Caco-2 (cell line): ENCODE measurements around the gene SDK2. TPM values are rescaled to one million over a fixed set of nuclear protein-coding genes. Genes with fewer than 3 reads are reported as not detected.
"Not testable (repeated sequence)": the region's sequence is repeated elsewhere in the genome, so short reads cannot be mapped to it uniquely, and the experiment has no call there.

Experiments
- BruUV-seq: library from RNA; stranded (reverse); fragments of 400-500 nt; replicated peaks from 2 replicates; lab custom pipeline; 2021; lab: Mats Ljungman, UMichigan
- CTCF ChIA-PET: fragments of 300-600 bp; sonication (Branson Sonifier 250); formaldehyde crosslinking; loops from one replicate; lab custom pipeline; 2022; ENCODE audit warnings: antibody characterized with exemption; lab: Charles Lee
- POLR2A ChIA-PET: fragments of 300-600 bp; sonication (Branson Sonifier 250); formaldehyde crosslinking; loops from one replicate; lab custom pipeline; 2022; ENCODE audit warnings: antibody characterized with exemption; lab: Charles Lee
- DNase-seq, 2 experiments: peaks; one replicate each; pipeline versions ENCODE4 v3.0.0 to v3.0.0-alpha.2; 2020 to 2022
- H3K27me3 ChIP-seq: replicated peaks from 2 replicates; pipeline ENCODE4 v1.6.0; 2011; ENCODE audit warnings: low read length; ENCODE audit not compliant: control insufficient read depth, insufficient read depth
- H3K36me3 ChIP-seq: 2 replicates; pipeline ENCODE4 v1.5.1; 2011; ENCODE audit warnings: low read length; ENCODE audit not compliant: control insufficient read depth, insufficient read depth
- H3K4me1 ChIP-seq: fragments of 250-450 bp; sonication (Bioruptor Pico); 2 replicates; pipeline ENCODE4 v1.5.1; 2020; ENCODE audit warnings: mild to moderate bottlenecking
- H3K4me3 ChIP-seq: 2 replicates; pipeline ENCODE4 v1.5.1; 2011; ENCODE audit warnings: low read depth, mild to moderate bottlenecking, control low read depth, low read length
- H3K9me3 ChIP-seq: fragments of 250-450 bp; sonication (Bioruptor Pico); 2 replicates; pipeline ENCODE4 v1.5.1; 2020; ENCODE audit warnings: mild to moderate bottlenecking, moderate library complexity
- H3K27ac Mint-ChIP-seq: one replicate; pipeline ENCODE4 v1.8.0; 2022; ENCODE audit warnings: mixed read lengths; ENCODE audit not compliant: unreplicated experiment
- H3K27me3 Mint-ChIP-seq: one replicate; pipeline ENCODE4 v1.8.0; 2022; ENCODE audit warnings: mixed read lengths; ENCODE audit not compliant: insufficient read depth, unreplicated experiment
- H3K36me3 Mint-ChIP-seq: one replicate; pipeline ENCODE4 v1.8.0; 2022; ENCODE audit warnings: mild to moderate bottlenecking, mixed read lengths; ENCODE audit not compliant: insufficient read depth, unreplicated experiment
- H3K4me1 Mint-ChIP-seq: one replicate; pipeline ENCODE4 v1.8.0; 2022; ENCODE audit warnings: low read depth, mixed read lengths; ENCODE audit not compliant: unreplicated experiment
- H3K4me3 Mint-ChIP-seq: one replicate; pipeline ENCODE4 v1.8.0; 2022; ENCODE audit warnings: mild to moderate bottlenecking, moderate library complexity, mixed read lengths; ENCODE audit not compliant: unreplicated experiment
- H3K9me3 Mint-ChIP-seq: one replicate; pipeline ENCODE4 v1.8.0; 2022; ENCODE audit warnings: mixed read lengths; ENCODE audit not compliant: unreplicated experiment
- intact Hi-C: fragments of 100-400 bp; cut with micrococcal nuclease; formaldehyde crosslinking; loops from one replicate; pipeline ENCODE4 v1.10.0; 2022; ENCODE audit not compliant: unreplicated experiment
- total RNA-seq: library from RNA; stranded (reverse); gene quantifications from 2 replicates; pipeline ENCODE4 v1.2.3, GENCODE V29; 2022
- TF ChIP-seq, protein P1 (sequence below), 2 experiments: fragments of 200-600 bp in 1 of 2; IDR thresholded peaks; 1 replicate in 1 of 2; 2 replicates in 1 of 2; pipeline versions ENCODE4 v1.5.1 to v1.8.0; 2011 to 2022; ENCODE audit warnings: antibody characterized with exemption in 1 of 2, control low read depth in 1 of 2, inconsistent platforms in 1 of 2, low read depth in 1 of 2, low read length in 1 of 2, mild to moderate bottlenecking in 1 of 2, moderate library complexity in 1 of 2; ENCODE audit not compliant: insufficient read depth in 1 of 2, severe bottlenecking in 1 of 2, unreplicated experiment in 1 of 2

The SDK2 gene
- total RNA-seq, 1 experiment from 2014 or later: 0.09 TPM

DNA sequence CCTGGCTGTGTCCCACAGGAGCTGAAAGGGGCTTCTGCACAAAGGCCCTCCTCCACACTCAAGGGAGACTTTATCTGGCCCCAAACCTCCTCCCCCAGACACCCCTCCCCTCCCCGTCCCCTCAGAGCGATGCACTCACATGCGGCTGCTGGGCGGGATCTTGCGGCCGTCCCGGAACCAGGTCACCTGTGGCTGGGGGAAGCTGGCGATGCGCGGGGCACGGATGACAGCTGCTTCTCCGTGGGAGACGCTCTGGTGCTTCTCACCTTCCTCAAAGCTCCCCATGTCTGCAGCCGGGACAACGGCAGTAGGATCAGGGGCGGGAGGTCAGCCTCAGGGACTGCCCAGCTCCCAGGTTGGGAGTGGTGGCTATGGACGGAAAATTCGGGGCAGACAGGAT, 188.5 kb downstream of the SDK2 start:
- no peak overlapping the region for H3K4me3 ChIP-seq
- H3K36me3 ChIP-seq: no peaks in the 10 kb centered on the region
- H3K9me3 ChIP-seq: no peaks in the 10 kb centered on the region; the same call in 1 of the 2 replicates
- H3K36me3 Mint-ChIP-seq: no peaks in the 10 kb centered on the region
- H3K9me3 Mint-ChIP-seq: peaks cover 12% of the 10 kb centered on the region
- ChIA-PET CTCF (no interaction called here), POLR2A (no interaction called here)
- TF ChIP-seq, protein P1, sequence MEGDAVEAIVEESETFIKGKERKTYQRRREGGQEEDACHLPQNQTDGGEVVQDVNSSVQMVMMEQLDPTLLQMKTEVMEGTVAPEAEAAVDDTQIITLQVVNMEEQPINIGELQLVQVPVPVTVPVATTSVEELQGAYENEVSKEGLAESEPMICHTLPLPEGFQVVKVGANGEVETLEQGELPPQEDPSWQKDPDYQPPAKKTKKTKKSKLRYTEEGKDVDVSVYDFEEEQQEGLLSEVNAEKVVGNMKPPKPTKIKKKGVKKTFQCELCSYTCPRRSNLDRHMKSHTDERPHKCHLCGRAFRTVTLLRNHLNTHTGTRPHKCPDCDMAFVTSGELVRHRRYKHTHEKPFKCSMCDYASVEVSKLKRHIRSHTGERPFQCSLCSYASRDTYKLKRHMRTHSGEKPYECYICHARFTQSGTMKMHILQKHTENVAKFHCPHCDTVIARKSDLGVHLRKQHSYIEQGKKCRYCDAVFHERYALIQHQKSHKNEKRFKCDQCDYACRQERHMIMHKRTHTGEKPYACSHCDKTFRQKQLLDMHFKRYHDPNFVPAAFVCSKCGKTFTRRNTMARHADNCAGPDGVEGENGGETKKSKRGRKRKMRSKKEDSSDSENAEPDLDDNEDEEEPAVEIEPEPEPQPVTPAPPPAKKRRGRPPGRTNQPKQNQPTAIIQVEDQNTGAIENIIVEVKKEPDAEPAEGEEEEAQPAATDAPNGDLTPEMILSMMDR (IDR thresholded peaks at IDR 0.05; ENCODE audit: insufficient read depth in 1 of 2, low read depth in 1 of 2, low read length in 1 of 2, severe bottlenecking in 1 of 2, unreplicated experiment in 1 of 2): no peak
- no peaks in the 10 kb centered on the region for H3K27me3 ChIP-seq
- no TSS peak for BruUV-seq
- no peak overlapping the region for H3K27ac Mint-ChIP-seq
- H3K27me3 Mint-ChIP-seq: peaks cover 15% of the 10 kb centered on the region
- DNase-seq: no peak
- intact Hi-C loops: no loop called here
- H3K4me3 Mint-ChIP-seq: no peak overlapping the region
- no peaks in the 10 kb centered on the region for H3K4me1 ChIP-seq
- H3K4me1 Mint-ChIP-seq: no peaks in the 10 kb centered on the region

GRCh38 chr17:73455050-73455687, 189.1 kb downstream of the SDK2 start:
- BruUV-seq: no TSS peak
- Mint-ChIP-seq H3K27ac (no peak overlapping the region), H3K36me3 (no peaks in the 10 kb centered on the region), H3K9me3 (peaks cover 12% of the 10 kb centered on the region), H3K4me1 (no peaks in the 10 kb centered on the region), H3K4me3 (no peak overlapping the region), H3K27me3 (peaks cover 20% of the 10 kb centered on the region)
- no peak for DNase-seq
- H3K4me3 ChIP-seq: no peak overlapping the region
- no peaks in the 10 kb centered on the region; the same call in 1 of the 2 replicates for H3K27me3 ChIP-seq
- intact Hi-C loops: no loop called here
- no peaks in the 10 kb centered on the region; the same call in 1 of the 2 replicates for H3K9me3 ChIP-seq
- H3K4me1 ChIP-seq: no peaks in the 10 kb centered on the region
- no peaks in the 10 kb centered on the region for H3K36me3 ChIP-seq
- TF ChIP-seq, protein P1 (IDR thresholded peaks at IDR 0.05; ENCODE audit: insufficient read depth in 1 of 2, low read depth in 1 of 2, low read length in 1 of 2, severe bottlenecking in 1 of 2, unreplicated experiment in 1 of 2): no peak
- CTCF ChIA-PET: no interaction called here
- POLR2A ChIA-PET: no interaction called here

DNA sequence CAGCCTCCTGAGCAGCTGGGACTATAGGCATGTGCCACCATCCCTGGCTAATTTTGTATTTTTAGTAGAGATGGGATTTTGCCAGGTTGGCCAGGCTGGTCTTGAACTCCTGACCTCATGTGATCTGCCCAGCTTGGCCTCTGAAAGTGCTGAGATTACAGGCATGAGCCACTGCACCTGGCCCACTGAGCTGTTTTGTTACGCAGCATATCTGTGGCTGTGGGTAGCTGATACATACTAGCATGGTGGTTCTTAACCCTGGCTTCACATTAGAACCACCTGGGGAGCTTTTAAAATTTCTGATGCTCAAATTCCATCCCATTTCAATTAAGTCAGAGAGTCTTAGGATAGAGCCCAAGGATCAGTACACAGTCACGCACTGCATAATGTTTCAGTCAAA, 190.8 kb downstream of the SDK2 start:
- not testable (repeated sequence) for H3K36me3 Mint-ChIP-seq
- H3K9me3 Mint-ChIP-seq: peaks cover 12% of the 10 kb centered on the region

More for the DNA sequence above, 190.8 kb downstream of the SDK2 start:
- H3K27ac Mint-ChIP-seq, H3K27me3 ChIP-seq, POLR2A ChIA-PET, BruUV-seq, DNase-seq, H3K4me3 ChIP-seq, H3K4me1 Mint-ChIP-seq, intact Hi-C loops, H3K9me3 ChIP-seq, H3K4me3 Mint-ChIP-seq, H3K36me3 ChIP-seq, H3K4me1 ChIP-seq: not testable (repeated sequence)
- CTCF ChIA-PET: interaction anchor here (0.6 kb wide), 1 partner anchor 69 kb away, joined by 3 read pairs; no protein-coding TSS in a partner anchor
- peaks cover 15% of the 10 kb centered on the region for H3K27me3 Mint-ChIP-seq
